OCI-LY7 (cell line): ENCODE results near the gene P4HA3.
"Not testable (repeated sequence)": the region's sequence is repeated elsewhere in the genome, so short reads cannot be mapped to it uniquely, and the experiment has no call there.

Experiments used
- CTCF ChIP-seq: fragments of 200-600 bp; sonication (generic); conservative IDR thresholded peaks from 2 replicates; pipeline ENCODE4 v1.5.1; 2014; ENCODE audit warnings: mild to moderate bottlenecking, antibody characterized with exemption, low read length, moderate library complexity, mixed read lengths
- EZH2phosphoT487 ChIP-seq: fragments of 200-600 bp; sonication (generic); IDR thresholded peaks from 2 replicates; pipeline ENCODE4 v1.6.1; 2018; ENCODE audit warnings: low read depth, borderline replicate concordance, mild to moderate bottlenecking, mixed run types, antibody characterized with exemption, low read length, moderate library complexity, mixed read lengths

DNA sequence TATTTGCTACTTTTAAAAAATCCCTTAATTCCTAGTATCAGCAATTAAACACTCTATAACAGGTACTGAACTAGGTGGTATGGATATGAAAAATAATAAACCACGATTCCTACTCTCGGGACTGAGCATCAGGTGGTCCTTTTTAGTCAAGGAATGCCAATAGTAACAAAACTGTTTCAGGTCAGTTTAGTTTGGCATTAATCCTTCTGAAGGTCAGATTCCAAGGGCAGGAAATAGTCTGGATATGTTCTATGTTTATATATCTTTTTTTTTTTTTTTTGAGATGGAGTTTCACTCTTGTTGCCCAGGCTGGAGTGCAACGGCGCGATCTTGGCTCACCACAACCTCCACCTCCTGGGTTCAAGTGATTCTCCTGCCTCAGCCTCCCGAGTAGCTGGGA, 19.6 kb upstream of the P4HA3 start:
- TF ChIP-seq CTCF, EZH2phosphoT487: not testable (repeated sequence)
